Measurements from ENCODE around the gene CLSTN2. TPM values are rescaled to one million over a fixed set of nuclear protein-coding genes. Genes with fewer than 3 reads are reported as not detected.

CLSTN2 gene
- total RNA-seq, 1 experiment from 2014 or later, result not detected

- no peaks in the 10 kb centered on the region for H3K79me2 ChIP-seq (ENCODE audit: low read depth)
- H3K9me3 ChIP-seq (ENCODE audit: insufficient read depth, low read depth), result no peaks in the 10 kb centered on the region
- H3K9me2 ChIP-seq (ENCODE audit: insufficient read depth), result no peaks in the 10 kb centered on the region; the same call in 1 of the 2 replicates
- no peak for DNase-seq
- H4K20me1 ChIP-seq (ENCODE audit: insufficient read depth), result no peaks in the 10 kb centered on the region
- intact Hi-C loops (cut with micrococcal nuclease; ENCODE audit: unreplicated experiment), result no loop called here
- H3K27ac ChIP-seq, result no peak overlapping the region
- BruUV-seq (replicated peaks), result no TSS peak
- CTCF ChIA-PET, result no interaction called here
- TF ChIP-seq EZH2 (IDR thresholded peaks at IDR 0.05; ENCODE audit: low read depth) (no peak), CTCF (conservative IDR thresholded peaks at IDR 0.05) (no peak)
- H2AFZ ChIP-seq, result no peak overlapping the region
- no peaks in the 10 kb centered on the region for H3F3A ChIP-seq (ENCODE audit: insufficient read depth, low read depth)
- no peaks in the 10 kb centered on the region for H3K4me1 ChIP-seq (replicated peaks; ENCODE audit: insufficient read depth)
- no peaks in the 10 kb centered on the region for H3K36me3 ChIP-seq (ENCODE audit: low read depth)
- H3K4me3 ChIP-seq, result no peak overlapping the region
- POLR2A ChIA-PET (ENCODE audit: unreplicated experiment), result interaction anchor here (0.6 kb wide), 1 partner anchor 8 kb away, joined by 4 read pairs; no protein-coding TSS in a partner anchor
- no peak overlapping the region for H3K4me2 ChIP-seq
- no peaks in the 10 kb centered on the region for H3K27me3 ChIP-seq (ENCODE audit: insufficient read depth, low read depth)
Measured at GRCh38 chr3:140429791-140430190, 494.8 kb downstream of the CLSTN2 start.

GRCh38 chr3:140430494-140430893 lies 495.5 kb downstream of the CLSTN2 start:
- Histone ChIP-seq H3F3A (ENCODE audit: insufficient read depth, low read depth) (no peaks in the 10 kb centered on the region), H3K9me2 (ENCODE audit: insufficient read depth) (no peaks in the 10 kb centered on the region; the same call in 1 of the 2 replicates), H3K27ac (no peak overlapping the region), H4K20me1 (ENCODE audit: insufficient read depth) (no peaks in the 10 kb centered on the region), H3K27me3 (ENCODE audit: insufficient read depth, low read depth) (no peaks in the 10 kb centered on the region), H3K4me3 (no peak overlapping the region), H3K4me1 (replicated peaks; ENCODE audit: insufficient read depth) (no peaks in the 10 kb centered on the region), H3K36me3 (ENCODE audit: low read depth) (no peaks in the 10 kb centered on the region), H3K9me3 (ENCODE audit: insufficient read depth, low read depth) (no peaks in the 10 kb centered on the region), H2AFZ (no peak overlapping the region), H3K4me2 (no peak overlapping the region), H3K79me2 (ENCODE audit: low read depth) (no peaks in the 10 kb centered on the region)
- POLR2A ChIA-PET (ENCODE audit: unreplicated experiment), result interaction anchor here (0.6 kb wide), 1 partner anchor 9 kb away, joined by 4 read pairs; no protein-coding TSS in a partner anchor
- BruUV-seq (replicated peaks), result no TSS peak
- intact Hi-C loops (cut with micrococcal nuclease; ENCODE audit: unreplicated experiment), result no loop called here
- no peak for TF ChIP-seq EZH2 (IDR thresholded peaks at IDR 0.05; ENCODE audit: low read depth)
- TF ChIP-seq CTCF (conservative IDR thresholded peaks at IDR 0.05), result no peak
- DNase-seq, result no peak
- CTCF ChIA-PET, result no interaction called here

- no peaks in the 10 kb centered on the region for H3F3A ChIP-seq (ENCODE audit: insufficient read depth, low read depth)
- H3K27me3 ChIP-seq (ENCODE audit: insufficient read depth, low read depth), result no peaks in the 10 kb centered on the region
- no peaks in the 10 kb centered on the region for H4K20me1 ChIP-seq (ENCODE audit: insufficient read depth)
- no peaks in the 10 kb centered on the region for H3K4me1 ChIP-seq (replicated peaks; ENCODE audit: insufficient read depth)
- H3K4me2 ChIP-seq, result no peak overlapping the region
- intact Hi-C loops (cut with micrococcal nuclease; ENCODE audit: unreplicated experiment), result no loop called here
- H3K9me3 ChIP-seq (ENCODE audit: insufficient read depth, low read depth), result no peaks in the 10 kb centered on the region
- POLR2A ChIA-PET (ENCODE audit: unreplicated experiment), result no interaction called here
- H2AFZ ChIP-seq, result no peak overlapping the region
- H3K79me2 ChIP-seq (ENCODE audit: low read depth), result no peaks in the 10 kb centered on the region
- H3K27ac ChIP-seq, result no peak overlapping the region
- no TSS peak for BruUV-seq (replicated peaks)
- H3K36me3 ChIP-seq (ENCODE audit: low read depth), result no peaks in the 10 kb centered on the region
- H3K9me2 ChIP-seq (ENCODE audit: insufficient read depth), result no peaks in the 10 kb centered on the region; the same call in 1 of the 2 replicates
- CTCF ChIA-PET, result no interaction called here
- no peak overlapping the region for H3K4me3 ChIP-seq
- no peak for DNase-seq
- TF ChIP-seq EZH2 (IDR thresholded peaks at IDR 0.05; ENCODE audit: low read depth), result no peak
- TF ChIP-seq CTCF (conservative IDR thresholded peaks at IDR 0.05), result no peak
Measured at GRCh38 chr3:140432229-140432669, 497.3 kb downstream of the CLSTN2 start.

Data from PC-9 (cell line).